Measurements from ENCODE around the gene DTNB.

Gene DTNB

DNA sequence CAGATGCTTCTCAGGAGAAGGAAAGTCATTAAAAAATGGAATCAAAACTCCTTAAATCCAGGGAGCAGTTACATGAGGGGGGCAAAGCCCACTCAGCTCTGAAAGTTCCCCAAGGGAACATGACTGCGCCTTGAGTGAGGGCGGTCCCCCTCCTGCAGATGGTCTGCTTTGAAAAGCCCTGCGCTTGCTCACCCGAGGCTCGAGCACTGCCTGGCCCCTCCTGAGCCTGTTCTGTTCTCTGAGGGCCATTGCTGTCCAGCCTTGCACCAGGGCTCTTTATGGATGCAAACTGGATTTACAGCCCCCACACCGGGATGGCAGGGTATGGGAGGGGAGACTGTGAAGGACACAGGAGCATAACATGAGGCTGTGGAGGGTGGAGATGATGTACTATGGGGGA, 293.8 kb downstream of the DTNB start:
- DNase-seq: peak; percentile 35

DNA sequence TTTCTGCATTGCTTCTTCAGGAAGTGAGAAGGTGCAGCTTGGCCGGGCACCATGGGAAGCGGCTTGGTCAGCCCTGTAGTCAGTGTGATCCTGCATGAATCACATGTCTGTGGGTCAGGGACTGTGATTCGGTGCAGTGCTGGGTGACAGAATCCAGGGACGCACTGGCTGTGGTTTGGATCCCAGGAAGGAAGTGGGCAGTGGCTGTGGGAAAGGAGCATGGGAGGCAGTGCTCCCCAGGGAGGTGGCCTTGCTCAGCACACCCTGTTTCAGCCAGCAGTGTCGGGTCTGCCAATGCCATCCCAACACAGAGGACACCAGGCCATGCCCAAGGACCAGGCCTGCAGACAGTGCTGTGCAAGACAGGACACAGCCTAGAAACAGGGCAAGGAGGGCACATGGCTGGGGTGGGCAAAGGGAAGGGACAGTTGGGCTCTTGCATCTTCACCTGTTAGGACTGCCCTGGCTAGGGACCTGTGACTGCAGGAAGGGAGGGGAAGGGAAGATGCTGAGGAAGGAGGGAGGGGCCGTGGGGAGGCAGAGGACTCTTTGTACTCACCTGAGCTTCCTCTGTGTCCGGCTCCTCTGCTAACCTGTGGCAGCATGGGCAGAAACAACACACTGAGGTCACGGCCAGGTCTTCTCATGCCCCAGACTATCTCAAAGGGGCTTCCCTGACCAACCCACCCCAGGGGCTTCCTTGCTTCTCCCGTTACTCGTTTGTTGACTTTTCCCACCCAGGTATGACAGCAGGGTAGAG, 294.5 kb downstream of the DTNB start:
- DNase-seq: no peak

DNA sequence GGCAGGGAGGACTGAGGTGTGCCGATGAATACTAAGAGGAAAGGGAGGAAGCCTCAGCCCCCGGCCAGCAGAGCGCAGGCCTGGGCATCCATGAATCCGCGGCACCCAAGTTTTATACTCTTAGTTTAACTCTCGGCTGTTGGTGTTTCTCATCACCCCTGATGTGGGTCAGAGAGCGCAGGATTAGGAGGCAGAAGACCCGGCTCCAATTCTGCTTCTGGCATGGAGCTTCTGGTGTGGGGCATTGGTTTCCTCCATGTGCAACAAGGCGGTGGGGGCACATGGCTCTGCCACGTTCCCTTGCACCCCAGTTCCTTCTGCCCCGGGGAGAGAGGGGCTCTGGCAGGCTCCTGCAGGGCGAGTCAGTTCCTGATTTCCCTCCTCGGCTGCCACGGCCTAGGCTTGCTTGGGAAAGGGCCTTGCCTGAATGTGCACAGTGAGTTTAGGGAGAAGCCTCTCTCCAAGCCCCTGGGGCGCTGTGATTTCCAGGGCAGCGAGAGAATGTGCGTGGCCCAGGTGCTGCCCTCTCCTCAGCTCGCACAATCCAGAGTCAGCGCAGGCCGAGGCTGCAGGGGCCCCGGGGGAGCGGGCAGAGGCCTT, 295.5 kb downstream of the DTNB start:
- DNase-seq: no peak

DNA sequence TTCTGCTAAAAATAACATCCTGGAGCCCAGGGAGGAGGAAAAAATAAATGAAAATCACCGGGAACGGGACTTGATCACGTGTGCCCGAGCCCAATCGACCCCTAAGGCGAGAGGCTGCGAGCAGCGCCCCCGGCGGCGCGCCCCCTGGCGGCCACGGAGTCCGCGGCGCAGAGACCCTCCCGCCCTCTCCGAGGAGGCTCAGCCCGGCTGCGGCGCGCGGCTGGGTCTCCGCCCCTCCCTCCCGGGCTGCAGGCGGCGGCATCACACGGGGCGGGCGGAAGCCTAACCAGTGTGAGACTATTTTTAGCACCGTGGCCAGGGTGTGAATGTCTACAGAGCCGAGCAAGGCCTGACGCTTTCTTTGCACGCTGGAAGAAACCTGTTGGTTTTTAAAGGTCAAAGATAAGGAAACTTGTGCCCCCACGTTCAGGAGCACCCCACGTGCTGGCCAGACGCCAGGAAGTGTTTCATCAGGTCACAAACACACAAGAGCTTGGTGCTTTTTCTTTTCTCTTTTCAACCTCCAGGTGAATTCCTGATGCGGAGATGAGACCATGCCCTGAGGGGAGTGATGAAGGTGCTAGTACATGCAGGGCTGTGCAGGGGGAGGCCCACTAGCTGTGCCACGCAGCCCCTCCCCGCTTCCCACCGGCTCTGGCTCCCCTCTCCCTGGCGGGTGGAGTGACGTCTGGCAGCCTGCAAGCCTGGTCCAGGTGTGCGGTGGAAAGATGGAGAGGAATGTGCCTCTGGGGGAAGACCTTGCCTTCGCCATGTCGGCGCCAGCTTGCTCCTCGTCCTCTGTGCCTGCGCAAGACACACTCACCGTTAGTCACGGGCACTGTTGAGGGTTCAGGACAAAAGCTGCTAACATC, 296.4 kb downstream of the DTNB start:
- DNase-seq: peak; percentile 92

DNA sequence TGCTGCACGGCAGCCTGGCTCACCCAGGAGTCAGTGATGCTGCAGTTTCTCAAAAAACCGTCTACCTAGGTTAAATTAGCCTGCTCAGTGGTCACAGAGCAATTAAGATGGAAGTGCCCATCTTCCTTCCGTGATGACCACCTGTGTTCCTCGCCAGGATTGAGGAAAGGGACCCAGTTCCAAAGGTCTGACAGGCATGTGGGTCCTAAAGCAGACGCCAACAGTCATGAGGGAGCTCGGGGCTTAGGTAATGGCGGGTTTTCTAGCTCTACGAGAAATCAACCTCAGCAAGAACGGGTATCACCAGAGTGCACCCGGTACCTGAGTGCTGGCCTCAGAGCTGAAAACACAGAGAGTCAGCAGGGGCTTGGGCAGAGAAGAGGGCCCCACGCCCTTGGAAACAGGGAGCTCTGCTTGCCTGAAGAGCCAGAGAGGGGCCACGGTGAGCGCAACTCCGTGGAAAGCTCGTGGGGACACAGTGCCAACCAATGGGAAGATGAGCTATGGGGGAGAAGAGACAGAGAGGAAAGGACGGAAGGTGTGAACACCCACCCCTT, 297.3 kb downstream of the DTNB start:
- DNase-seq: no peak

DNA sequence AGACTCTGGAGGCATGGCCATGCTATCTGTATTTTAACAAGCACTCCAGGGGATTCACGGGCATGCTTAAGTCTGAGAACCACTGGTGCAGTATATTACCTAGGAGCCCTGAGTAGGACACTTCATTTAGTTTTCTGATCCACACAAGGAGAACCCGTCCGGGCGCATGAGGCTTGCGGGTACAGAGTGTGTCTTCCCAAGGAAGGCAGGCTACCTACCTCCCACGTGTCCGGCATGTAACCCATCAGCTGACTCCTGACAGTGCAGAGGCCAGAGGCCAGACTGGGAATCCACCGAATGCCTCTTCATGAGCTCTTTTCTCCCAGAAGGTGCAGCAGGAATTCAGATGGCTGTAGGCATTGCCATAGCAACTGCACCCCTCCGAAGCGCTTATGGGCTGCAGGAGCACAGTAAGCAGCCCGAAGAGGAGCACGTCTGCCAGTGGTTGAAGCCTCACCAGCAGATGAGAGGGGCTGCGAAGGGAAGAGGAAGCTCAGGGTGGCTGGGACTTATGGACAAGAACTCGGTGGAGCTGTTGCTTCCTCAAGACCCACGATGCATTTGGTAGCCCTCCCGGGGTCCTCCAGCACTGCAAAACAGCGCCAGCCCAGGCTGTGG, 297.9 kb downstream of the DTNB start:
- DNase-seq: no peak

DNA sequence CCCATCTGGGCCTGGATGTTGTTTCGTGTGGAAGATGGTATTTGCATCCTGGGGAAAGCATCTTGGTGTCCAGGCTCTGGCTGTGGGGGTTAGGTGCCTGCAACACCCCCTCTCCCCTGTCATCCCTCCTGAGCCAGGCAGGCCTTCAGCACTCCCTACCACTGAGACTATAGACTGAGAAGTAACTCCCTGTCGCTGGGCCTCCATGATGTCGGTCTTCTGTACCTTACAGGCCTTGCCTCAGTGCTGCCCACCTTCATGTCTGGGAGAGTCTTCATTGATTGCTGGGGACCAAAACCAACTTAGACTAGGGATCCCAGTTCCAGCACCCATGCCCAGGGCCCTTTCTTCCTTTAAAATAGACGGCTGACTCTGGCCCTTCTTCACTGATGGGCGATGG, 298.6 kb downstream of the DTNB start:
- no peak for DNase-seq

DNA sequence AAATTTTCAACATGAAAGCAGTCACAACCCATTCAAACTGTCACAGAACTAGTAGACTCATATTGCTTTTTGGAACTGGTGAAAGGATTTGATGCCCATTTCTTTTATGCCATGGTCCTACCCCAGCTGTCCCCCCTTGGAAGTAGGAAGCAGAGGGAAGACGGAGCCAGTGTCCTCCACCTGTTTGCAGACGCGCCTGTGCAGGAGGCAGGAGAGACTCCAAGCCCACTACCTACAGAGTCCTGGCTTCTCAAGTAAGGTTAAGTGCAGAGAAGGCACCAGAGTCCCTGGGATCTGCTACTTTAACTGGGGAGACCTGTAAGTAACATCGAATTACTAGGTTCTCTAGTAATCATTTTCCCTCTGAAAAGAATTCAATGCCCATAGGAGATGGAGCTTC, 299.0 kb downstream of the DTNB start:
- no peak for DNase-seq

DNA sequence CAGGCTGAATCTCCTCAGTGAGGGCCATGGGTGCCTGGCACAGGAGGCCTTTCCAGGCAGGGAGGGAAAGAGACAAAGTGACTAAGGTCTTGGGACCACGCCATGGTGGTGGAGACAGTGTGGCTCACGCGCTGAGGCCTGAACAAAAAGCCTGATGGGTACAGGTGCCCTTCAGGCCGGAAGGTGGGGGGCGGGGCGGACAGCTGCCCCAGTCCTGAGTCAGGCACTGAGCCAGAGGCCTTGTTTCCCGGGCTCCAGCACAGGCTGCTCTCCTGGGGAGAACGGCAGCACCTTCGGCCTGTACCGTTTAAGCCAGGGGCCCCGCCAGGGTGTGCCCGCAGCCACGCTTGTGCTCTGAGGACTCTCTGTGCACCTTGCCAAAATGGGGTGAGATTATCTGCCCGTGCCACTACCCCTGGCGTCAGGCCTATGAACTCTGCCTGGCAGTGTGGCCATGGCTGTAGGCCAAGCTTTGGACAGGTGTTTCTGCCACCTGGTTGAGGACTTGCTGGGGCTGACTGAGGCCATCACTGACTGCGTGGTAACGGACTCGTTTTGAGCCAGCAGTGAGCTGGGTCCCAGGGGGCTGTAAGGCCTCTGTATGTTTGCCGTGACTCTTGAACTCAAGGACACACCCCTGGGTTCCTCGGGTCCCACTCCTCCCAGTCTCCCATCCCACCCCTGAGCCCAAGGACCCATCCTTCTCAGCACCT, 300.0 kb downstream of the DTNB start:
- DNase-seq: no peak

DNA sequence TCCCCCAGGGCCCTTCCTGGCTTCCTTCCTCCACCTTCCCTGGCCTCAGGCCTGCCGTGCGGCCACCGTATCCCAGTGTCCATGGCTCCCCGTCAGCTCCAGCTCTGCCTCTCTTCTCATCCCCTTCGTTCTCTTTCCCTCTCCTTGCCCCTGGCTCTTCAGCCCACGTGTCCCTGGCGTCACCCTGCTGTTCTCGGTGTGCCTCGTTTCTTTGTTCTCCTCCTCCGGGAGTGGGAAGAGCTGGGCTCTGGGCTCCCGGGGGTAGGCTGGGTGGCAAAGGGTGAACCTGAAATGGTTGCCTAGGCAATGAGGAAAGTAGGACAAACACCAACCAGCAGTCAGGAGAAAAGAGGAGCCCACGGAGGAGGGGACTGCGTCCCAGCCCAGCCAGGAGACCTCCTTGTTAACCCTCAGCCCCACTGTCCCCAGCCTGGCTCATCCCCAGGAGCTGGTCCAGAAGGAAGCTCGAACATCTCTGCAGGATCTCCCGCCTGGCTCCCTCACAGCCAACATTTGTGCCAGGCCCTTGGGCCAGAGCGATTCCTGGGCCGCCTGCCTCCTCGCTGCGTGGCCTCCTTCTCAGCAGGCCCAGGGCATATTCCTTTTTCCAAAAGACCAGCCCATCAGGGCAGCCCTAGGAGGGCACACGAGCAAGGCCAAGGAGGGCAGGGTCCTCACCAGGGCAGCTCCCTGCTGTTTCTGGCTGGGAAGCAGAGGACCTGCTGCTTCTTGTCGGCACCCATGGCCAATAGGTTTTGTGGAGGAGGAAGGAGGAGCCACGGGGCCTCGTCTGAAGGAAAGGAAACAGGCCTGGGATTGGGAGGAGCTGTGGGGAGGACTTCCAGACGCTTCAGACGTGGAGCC, 300.7 kb downstream of the DTNB start:
- peak; percentile 56 for DNase-seq

DNA sequence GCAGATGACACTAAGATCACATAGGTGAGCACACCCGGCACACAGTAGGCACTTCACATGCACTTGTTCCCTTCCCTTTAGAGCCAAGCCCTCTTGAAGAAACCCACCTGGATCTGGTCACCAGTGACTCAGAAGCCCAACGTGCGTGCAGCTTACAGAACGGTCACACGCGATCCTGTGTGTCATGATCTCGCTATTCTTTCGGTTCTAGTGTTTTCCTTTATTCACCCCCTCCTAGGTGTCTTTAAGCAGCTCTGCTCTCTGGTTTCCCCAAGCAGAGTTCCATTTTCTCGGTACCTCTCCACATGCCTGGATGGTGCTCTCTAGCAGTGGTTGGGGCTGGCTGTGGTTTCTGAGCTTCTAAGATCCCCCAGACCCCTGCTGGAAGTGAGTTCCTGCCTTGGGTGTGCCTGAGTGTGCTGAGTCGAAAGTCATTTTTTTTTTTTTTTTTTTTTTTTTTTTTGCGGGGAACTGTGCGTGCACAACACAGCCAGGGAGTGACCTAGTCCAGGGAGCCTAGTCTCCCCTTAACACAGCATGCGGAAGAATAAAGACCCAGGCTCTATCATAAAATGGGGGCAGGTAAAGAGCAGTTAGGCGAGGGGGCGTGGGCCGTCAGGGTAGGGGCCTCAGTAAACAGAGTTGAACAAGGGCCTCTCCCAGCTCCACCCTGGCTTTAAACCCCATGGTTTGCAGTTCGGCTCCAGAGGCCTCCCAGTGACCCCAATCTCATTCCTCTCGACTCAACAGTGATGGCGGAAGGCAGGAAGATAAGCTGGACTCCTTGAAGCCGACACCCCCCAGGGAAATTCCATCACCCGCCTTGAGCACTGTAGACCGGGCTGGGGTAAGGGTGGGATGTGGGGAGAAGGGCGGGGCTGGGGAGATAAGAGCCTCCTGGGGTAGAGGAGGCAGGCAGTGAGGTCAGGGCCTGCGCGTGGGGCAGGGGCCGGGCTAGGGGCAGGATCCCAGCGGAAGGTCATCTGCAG, 301.8 kb downstream of the DTNB start:
- no peak for DNase-seq

DNA sequence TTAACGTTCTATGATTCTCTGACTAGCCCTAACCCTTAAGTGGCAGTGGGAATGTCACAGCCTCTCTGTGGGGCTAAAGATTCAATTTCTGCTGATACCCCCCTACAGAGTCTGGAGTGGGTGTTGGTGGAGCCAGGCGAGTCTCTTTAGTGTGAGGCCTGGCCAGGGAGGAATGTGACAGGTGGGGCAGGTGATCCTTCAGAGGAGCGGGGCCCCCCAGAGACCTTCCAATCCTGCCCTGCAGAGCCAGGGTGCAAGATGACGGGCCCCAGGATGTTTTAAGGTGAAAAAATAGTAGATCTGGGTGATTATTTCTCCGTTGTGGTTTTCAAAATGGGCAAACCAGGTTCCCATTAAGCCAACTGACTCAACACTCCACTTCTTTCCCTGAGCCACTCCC, 303.5 kb downstream of the DTNB start:
- no peak for DNase-seq

DNA sequence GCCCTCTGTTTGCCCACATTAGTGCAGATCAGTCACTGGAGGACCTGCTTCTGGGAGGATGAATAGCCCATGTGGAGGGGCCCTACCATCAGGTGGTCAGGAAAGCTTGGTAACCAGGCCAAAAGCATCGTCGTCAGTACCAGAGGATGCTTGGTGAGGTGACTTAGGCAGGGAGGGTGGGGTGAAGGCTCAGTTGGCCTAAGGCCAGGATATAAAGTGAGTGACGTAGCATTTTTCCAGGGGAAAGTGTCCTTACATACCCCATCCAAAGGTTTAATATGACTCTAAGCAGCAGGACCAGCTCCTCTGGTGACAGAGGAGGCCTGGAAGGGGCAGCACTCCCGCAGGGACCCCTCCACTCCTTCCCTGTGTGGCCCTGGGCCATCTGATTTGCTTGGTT, 303.9 kb downstream of the DTNB start:
- DNase-seq: no peak

DNA sequence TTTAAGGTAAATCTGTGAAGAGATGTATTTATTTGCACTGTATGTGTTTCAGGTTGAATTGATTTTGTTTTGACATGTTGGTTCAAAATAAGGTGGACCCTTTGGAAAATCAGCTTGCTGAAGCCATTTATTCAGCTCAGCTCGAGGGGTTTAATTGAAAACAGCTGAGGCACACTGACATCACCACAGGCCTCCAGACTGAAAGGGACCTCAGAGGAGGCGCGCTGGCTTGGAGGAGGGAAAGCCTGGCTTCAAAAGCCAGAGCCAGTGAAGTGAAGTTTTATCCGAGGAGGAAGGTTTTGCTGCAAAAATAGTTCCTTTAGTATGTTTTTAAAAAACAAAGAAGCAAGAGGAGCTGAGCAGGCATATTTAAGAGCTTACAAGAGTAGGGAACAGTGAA, 304.7 kb downstream of the DTNB start:
- no peak for DNase-seq

DNA sequence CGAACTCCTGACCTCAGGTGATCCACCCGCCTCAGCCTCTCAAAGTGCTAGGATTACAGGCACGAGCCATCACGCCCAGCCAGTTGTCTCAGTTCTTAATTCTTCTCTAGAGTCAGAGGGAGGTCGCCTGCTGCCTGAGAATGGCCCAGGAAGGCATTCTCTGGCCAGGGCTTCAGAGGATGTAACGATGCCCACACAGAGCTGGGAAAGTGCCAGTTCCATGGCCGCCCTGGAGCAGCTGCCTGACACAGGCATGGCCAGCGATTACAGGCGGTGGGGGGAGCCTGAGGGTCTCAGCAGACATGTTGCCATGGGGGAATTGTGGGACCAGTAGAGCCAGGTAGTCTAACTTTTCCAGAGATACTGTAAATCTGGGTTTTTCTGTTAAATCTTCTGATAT, 306.1 kb downstream of the DTNB start:
- no peak for DNase-seq

DNA sequence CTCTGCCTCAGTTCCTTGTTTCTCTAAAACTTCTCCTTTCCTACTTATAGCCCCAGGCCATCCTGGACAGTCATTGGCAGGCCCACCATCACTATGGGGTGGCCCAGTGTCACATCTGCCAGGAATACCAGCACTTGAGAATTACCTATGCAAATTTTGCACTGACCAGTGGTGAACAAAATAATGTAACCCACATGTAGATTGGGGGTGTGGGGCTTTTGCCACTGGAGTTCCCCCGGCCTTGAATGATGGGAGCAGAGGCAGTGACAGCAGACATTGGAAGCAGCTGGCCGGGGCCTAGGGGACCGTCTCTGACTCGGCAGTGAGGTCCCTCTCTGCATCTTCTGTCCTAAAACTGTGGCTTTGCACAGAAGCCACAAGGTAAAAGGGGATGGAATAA, 306.7 kb downstream of the DTNB start:
- DNase-seq: no peak

DNA sequence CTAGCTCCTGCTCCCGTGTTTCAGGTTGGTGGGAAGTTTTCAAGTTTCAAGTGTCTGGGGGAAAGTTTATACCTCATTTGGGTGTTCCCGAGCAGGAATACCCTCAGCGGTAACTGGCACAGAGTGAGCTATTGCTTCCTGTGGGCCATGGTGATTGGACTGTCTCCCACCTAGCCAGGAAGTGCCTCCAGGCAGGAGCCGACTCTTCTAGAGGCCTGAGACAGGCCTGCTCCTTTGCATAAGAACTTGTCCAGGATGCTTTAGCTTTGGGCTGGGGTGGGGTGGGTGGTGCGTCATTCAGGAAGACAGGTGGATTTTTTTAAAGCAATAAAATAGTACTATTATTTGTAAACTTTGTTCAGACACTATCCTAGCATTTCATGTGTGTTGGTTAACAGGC, 308.1 kb downstream of the DTNB start:
- no peak for DNase-seq

DNA sequence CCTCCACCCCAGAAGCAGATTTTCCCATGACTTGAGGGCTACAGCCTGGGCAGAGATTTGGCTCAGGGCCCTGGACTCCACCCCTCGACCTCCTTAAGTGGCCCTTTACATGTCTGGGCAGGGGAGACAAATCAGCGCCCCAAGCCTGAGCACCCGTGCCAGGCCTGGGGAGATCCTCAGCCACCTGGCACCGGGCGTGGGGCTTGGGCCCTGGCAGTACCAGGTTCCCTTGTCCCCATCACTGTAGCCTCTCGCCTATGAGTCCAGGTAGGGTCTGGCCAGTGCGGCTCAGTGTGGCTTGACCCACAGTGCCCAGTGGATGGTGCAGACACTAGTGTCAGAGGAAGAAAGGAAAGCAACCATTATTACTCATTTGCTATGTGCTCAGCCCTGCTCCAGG, 309.6 kb downstream of the DTNB start:
- no peak for DNase-seq

DNA sequence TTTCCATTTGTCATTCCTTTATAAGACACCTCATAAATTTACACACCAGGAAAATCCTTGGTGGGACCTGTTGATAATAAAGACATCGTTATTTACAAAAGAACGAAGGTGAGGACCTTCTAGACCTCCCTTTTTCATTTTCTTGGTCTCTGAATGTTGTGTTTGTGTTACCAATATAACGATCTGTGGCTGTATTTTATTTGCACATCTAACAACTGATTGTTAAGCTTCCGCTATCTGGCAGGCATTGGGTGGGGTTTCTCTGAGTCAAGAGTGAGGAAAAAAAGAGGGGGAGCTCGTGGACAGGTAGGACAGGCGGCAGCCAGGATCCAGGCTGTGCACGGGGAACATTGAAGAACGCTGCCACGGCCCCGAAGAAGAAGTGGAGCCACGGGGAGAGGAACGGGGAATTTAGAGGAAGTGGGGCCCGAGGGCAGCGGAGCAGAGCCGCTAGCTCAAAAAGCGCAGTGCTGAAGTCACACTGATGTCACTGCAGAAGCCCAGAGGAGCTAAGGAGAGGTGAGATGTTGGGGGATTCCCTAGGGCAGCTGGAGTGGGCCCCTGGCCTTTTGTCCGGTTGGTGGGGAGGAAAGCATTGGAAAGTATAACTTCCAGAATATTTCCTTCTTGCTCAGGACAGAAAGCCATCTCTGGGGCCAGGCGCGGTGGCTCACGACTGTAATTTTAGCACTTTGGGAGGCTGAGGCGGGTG, 310.8 kb downstream of the DTNB start:
- DNase-seq: no peak

DNA sequence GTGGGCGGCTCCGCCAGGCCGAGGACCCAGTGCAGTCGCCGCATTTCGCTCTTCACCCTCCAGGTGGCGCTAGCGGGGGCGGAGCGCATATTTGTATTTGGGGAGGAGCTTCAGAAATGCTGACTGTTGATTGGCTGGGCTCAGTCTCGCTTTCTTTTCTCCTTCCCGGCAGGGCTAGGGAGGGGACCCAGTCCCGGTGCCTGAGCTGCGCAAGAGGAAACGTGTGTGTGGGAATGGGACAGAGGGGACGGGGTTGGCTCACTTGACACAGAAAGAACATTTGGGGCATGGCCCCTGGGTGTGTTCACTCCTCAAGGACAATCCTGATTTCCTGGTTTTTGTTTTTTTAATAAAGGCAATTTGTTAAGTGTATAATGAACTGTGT, 311.3 kb downstream of the DTNB start:
- peak; percentile 97 for DNase-seq

Measured in NCI-H82 (cell line).